Naive thymus-derived CD4-positive, alpha-beta T cell (primary cell): Measurements from ENCODE around the gene ZNF618. TPM values are rescaled to one million over a fixed set of nuclear protein-coding genes. Genes with fewer than 3 reads are reported as not detected.

Experiments used
- ATAC-seq: fragments of 150-1000 bp; cut with Tn5 transposase; 2 replicates; pipeline ENCODE4 v1.10.0; 2021; ENCODE audit warnings: mild to moderate bottlenecking, moderate library complexity
- CTCF ChIA-PET: fragments of 350-600 bp; sonication (Branson Sonifier 250); formaldehyde crosslinking; loops from one replicate; lab custom pipeline; 2021; ENCODE audit warnings: antibody characterized with exemption; lab: Charles Lee
- POLR2A ChIA-PET: fragments of 350-600 bp; sonication (Branson Sonifier 250); formaldehyde crosslinking; loops from one replicate; lab custom pipeline; 2021; ENCODE audit warnings: antibody characterized with exemption, inconsistent platforms; lab: Charles Lee
- DNase-seq, 9 donors: peaks; one replicate each; pipeline versions ENCODE4 v3.0.0 to v3.0.0-alpha.2; 2020 to 2022; ENCODE audit warnings: mixed read lengths in 1 of 9
- H3K27ac ChIP-seq: one replicate; pipeline ENCODE4 v1.7.0; 2013; ENCODE audit warnings: mild to moderate bottlenecking, low read depth, low read length, moderate library complexity
- H3K27me3 ChIP-seq, 2 donors: one replicate each; pipeline ENCODE4 v1.7.0; 2013; ENCODE audit warnings: low read length in 2 of 2, mild to moderate bottlenecking in 2 of 2, moderate library complexity in 2 of 2; ENCODE audit not compliant: control insufficient read depth in 2 of 2, insufficient read depth in 2 of 2
- H3K36me3 ChIP-seq, 3 experiments: 1 replicate in 2 of 3; 2 replicates in 1 of 3; pipeline ENCODE4 v1.7.0; 2013; ENCODE audit warnings: low read length in 3 of 3, mild to moderate bottlenecking in 3 of 3, moderate library complexity in 1 of 3; ENCODE audit not compliant: insufficient read depth in 3 of 3, control insufficient read depth in 2 of 3
- H3K4me1 ChIP-seq, 2 donors: one replicate each; pipeline ENCODE4 v1.7.0; 2013; ENCODE audit warnings: low read length in 2 of 2, mild to moderate bottlenecking in 2 of 2, moderate library complexity in 1 of 2; ENCODE audit not compliant: control insufficient read depth in 2 of 2, insufficient read depth in 2 of 2
- H3K4me3 ChIP-seq: 2 replicates; pipeline ENCODE4 v1.7.0; 2013; ENCODE audit warnings: mild to moderate bottlenecking, low read length
- H3K9me3 ChIP-seq, 3 experiments: 1 replicate in 2 of 3; 2 replicates in 1 of 3; pipeline ENCODE4 v1.7.0; 2013; ENCODE audit warnings: low read length in 3 of 3; ENCODE audit not compliant: control insufficient read depth in 2 of 3
- H3K27ac Mint-ChIP-seq, 9 donors: one replicate each; pipeline ENCODE4 v1.8.0; 2020 to 2022; ENCODE audit warnings: mixed read lengths in 9 of 9, mild to moderate bottlenecking in 8 of 9, moderate library complexity in 5 of 9, inconsistent platforms in 2 of 9
- H3K27me3 Mint-ChIP-seq, 5 donors: one replicate each; pipeline ENCODE4 v1.8.0; 2021 to 2022; ENCODE audit warnings: mixed read lengths in 5 of 5, mild to moderate bottlenecking in 1 of 5
- H3K36me3 Mint-ChIP-seq, 5 donors: one replicate each; pipeline ENCODE4 v1.8.0; 2020 to 2022; ENCODE audit warnings: mixed read lengths in 5 of 5, mild to moderate bottlenecking in 3 of 5, inconsistent platforms in 1 of 5
- H3K4me1 Mint-ChIP-seq, 7 donors: one replicate each; pipeline ENCODE4 v1.8.0; 2020 to 2022; ENCODE audit warnings: mixed read lengths in 7 of 7, mild to moderate bottlenecking in 3 of 7, inconsistent platforms in 1 of 7
- H3K4me3 Mint-ChIP-seq, 10 donors: one replicate each; pipeline ENCODE4 v1.8.0; 2020 to 2022; ENCODE audit warnings: mild to moderate bottlenecking in 10 of 10, mixed read lengths in 10 of 10, moderate library complexity in 6 of 10, inconsistent platforms in 2 of 10
- H3K9me3 Mint-ChIP-seq, 11 donors: one replicate each; pipeline ENCODE4 v1.8.0; 2020 to 2022; ENCODE audit warnings: mixed read lengths in 11 of 11, mild to moderate bottlenecking in 4 of 11, inconsistent platforms in 1 of 11, moderate library complexity in 1 of 11
- intact Hi-C, 2 donors: fragments of 100-400 bp; cut with micrococcal nuclease; formaldehyde crosslinking; loops; one replicate each; pipeline ENCODE4 v1.15.1; 2023
- polyA plus RNA-seq, 2 donors: library from polyadenylated mRNA; unstranded; fragments of 300-500 nt; fragmentation: Illumina TruSeq; gene quantifications; one replicate each; pipeline ENCODE4 v1.2.3, GENCODE V29; 2021
- total RNA-seq, 6 experiments: library from RNA in 5 of 6; stranded (reverse) in 5 of 6; gene quantifications; 1 replicate in 5 of 6; 2 replicates in 1 of 6; pipeline ENCODE4 v1.2.3 and lab custom pipeline; 2021 to 2026

ZNF618 gene
- total and polyA plus RNA-seq, 7 experiments from 2014 or later, result 0.17 to 3.3 (median 1.1) TPM

DNA sequence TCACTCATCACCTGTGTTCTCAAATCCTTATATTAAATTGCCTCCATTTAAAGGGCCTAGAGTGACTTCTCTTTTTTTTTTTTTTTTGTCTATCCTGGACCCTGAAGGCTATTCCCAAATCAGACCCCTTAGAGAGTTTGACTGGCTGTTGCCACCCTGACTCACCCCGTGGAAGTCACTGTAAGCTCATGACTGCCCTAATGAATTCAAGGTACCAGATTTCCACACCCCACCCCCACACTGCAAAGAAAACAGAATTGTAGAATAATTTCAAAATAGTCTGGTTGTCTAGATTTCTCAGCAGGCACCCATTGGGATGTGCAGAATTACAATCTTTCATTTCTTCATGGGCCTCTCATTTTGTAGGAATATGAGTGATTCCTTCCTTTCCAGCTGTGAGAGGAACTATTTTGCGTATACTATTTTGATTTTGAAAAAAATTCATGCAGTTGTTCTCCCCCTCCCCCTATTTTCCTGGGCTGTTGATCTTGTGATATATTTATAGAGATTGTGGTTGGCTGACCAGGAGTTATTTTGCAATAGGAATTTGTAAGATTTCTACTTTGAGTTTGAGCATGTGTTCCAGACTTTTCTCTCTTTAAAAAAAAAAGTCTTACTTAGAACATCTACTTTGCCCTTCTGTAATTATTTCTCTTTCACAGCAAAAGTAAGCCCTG lies 79.1 kb downstream of the ZNF618 start:
- peaks cover 0 to 1% (median 0%) of the 10 kb centered on the region in 11 donors for H3K9me3 Mint-ChIP-seq
- ATAC-seq, result no peak
- no peaks in the 10 kb centered on the region for H3K36me3 ChIP-seq
- peaks cover 0 to 10% (median 0%) of the 10 kb centered on the region in 7 donors for H3K4me1 Mint-ChIP-seq
- H3K27me3 Mint-ChIP-seq, result peaks cover 0 to 13% (median 2%) of the 10 kb centered on the region in 5 donors
- H3K9me3 ChIP-seq, result no peaks in the 10 kb centered on the region
- intact Hi-C loops, result no loop called here
- CTCF ChIA-PET, result no interaction called here
- H3K27ac Mint-ChIP-seq, result no peak overlapping the region
- no peaks in the 10 kb centered on the region for H3K4me1 ChIP-seq
- H3K4me3 Mint-ChIP-seq, result no peak overlapping the region
- no peaks in the 10 kb centered on the region for H3K36me3 Mint-ChIP-seq
- H3K27ac ChIP-seq, result no peak overlapping the region
- POLR2A ChIA-PET, result no interaction called here
- H3K4me3 ChIP-seq, result no peak overlapping the region
- H3K27me3 ChIP-seq, result no peaks in the 10 kb centered on the region
- no peak for DNase-seq

DNA sequence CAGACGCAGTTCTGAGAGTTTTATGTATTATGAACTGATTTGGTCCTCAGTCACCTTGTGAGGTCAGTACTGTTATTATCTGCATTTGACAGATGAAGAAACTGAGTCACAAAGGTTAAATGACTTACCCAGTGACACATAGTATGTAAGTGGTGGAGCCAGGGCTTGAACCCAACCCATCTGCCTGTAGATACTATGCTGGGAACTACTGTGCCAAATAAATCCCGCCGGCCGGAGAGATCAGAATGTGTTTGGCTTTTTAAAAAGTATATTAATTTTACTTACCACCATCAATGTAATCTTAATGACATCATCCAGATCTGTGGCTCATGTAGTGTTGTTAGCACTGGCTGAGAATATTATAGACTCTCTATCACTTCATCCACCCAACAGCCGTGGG lies 80.8 kb downstream of the ZNF618 start:
- H3K9me3 Mint-ChIP-seq, result no peaks in the 10 kb centered on the region
- H3K9me3 ChIP-seq, result no peaks in the 10 kb centered on the region
- H3K4me3 ChIP-seq, result no peak overlapping the region
- H3K36me3 ChIP-seq, result no peaks in the 10 kb centered on the region
- no peaks in the 10 kb centered on the region for H3K27me3 ChIP-seq
- CTCF ChIA-PET, result no interaction called here
- POLR2A ChIA-PET, result no interaction called here
- no peaks in the 10 kb centered on the region for H3K36me3 Mint-ChIP-seq
- H3K4me3 Mint-ChIP-seq, result no peak overlapping the region
- H3K27ac Mint-ChIP-seq, result no peak overlapping the region
- intact Hi-C loops, result no loop called here
- H3K27me3 Mint-ChIP-seq, result peaks cover 0 to 10% (median 1%) of the 10 kb centered on the region in 5 donors
- no peaks in the 10 kb centered on the region for H3K4me1 ChIP-seq
- peaks cover 0 to 6% (median 0%) of the 10 kb centered on the region in 7 donors for H3K4me1 Mint-ChIP-seq
- DNase-seq (no peak), ATAC-seq (no peak)
- no peak overlapping the region for H3K27ac ChIP-seq

DNA sequence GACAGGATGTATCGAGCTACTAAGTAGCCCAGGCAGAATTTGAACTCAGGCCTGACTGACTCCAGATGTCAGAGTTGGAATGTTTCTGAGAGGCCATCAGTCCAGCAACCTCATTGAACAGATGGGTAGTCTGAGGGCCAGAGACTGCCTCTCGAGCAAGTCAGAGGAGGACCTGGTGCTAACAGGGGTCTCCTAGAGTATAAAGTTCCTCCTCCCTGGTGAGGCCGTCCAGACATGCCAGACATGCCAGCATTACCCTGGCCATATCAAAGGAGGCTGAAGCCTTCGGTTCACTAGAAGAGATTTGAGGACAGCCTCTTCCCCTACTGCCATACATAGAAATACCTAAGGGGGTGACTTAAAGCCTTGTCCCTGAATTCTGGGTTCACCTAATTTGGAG lies 81.2 kb downstream of the ZNF618 start:
- Mint-ChIP-seq H3K4me1 (peaks cover 0 to 6% (median 0%) of the 10 kb centered on the region in 7 donors), H3K36me3 (no peaks in the 10 kb centered on the region), H3K9me3 (peaks cover 0 to 1% (median 0%) of the 10 kb centered on the region in 11 donors), H3K27me3 (peaks cover 0 to 10% (median 0%) of the 10 kb centered on the region in 5 donors), H3K27ac (no peak overlapping the region), H3K4me3 (no peak overlapping the region)
- ChIA-PET CTCF (no interaction called here), POLR2A (no interaction called here)
- Histone ChIP-seq H3K27me3 (no peaks in the 10 kb centered on the region), H3K9me3 (no peaks in the 10 kb centered on the region), H3K4me3 (no peak overlapping the region), H3K4me1 (no peaks in the 10 kb centered on the region), H3K36me3 (no peaks in the 10 kb centered on the region), H3K27ac (no peak overlapping the region)
- ATAC-seq (no peak), DNase-seq (no peak)
- intact Hi-C loops, result no loop called here

DNA sequence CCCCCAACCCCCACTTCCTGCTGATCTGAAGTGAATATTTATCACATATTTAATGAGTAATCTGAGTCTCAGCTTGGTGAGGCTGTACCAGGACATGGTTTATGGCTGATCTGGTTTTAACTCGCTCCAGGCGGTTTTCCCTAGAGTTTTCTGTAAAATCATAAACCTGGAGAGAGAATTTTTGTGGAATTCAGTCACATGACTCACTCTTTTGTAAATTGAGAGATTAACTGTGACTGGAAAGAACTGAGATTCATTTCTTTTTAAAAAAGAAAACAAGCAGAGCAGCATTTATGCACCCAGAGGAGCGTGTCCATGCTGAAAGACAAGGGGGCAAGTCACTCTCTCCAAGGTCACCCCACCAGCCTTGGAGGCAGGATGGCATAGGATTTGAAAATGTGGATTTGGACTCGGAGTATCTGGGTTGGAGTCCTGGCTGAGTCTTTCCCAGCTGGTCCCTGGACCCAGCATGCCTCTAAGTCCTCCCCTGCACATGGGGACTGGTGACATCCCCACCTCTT lies 81.8 kb downstream of the ZNF618 start:
- no peak overlapping the region for H3K4me3 Mint-ChIP-seq
- peaks cover 0 to 1% (median 0%) of the 10 kb centered on the region in 11 donors for H3K9me3 Mint-ChIP-seq
- DNase-seq (no peak), ATAC-seq (no peak)
- no peaks in the 10 kb centered on the region for H3K27me3 ChIP-seq
- H3K27ac Mint-ChIP-seq, result no peak overlapping the region
- H3K4me1 Mint-ChIP-seq, result peaks cover 0 to 6% (median 0%) of the 10 kb centered on the region in 7 donors
- no peak overlapping the region for H3K4me3 ChIP-seq
- POLR2A ChIA-PET, result no interaction called here
- no peaks in the 10 kb centered on the region for H3K9me3 ChIP-seq
- intact Hi-C loops, result no loop called here
- peaks cover 0 to 9% (median 0%) of the 10 kb centered on the region in 5 donors for H3K27me3 Mint-ChIP-seq
- no peaks in the 10 kb centered on the region for H3K36me3 ChIP-seq
- no peaks in the 10 kb centered on the region for H3K36me3 Mint-ChIP-seq
- CTCF ChIA-PET, result no interaction called here
- no peaks in the 10 kb centered on the region for H3K4me1 ChIP-seq
- no peak overlapping the region for H3K27ac ChIP-seq

DNA sequence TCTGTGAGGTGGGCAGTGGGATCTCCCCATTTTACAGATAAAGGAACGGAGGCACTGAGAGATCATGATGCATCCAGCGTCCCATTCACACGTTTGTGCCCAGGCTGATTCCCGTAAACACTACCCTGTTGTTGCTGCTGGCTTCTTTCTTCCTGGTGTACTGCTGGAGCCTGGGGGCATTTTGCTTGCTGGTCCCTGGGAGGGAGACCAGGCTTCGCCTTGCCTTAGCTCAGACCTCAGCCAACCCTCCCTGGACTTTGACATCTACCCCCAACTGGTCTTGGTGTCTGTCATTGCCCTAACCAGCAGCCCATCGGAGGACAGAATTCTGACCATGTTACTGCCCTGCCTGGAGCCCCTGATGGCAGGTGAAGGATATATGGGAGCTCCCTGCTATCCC lies 82.4 kb downstream of the ZNF618 start:
- Histone ChIP-seq H3K4me3 (no peak overlapping the region), H3K27me3 (no peaks in the 10 kb centered on the region), H3K9me3 (no peaks in the 10 kb centered on the region), H3K36me3 (no peaks in the 10 kb centered on the region), H3K27ac (no peak overlapping the region), H3K4me1 (no peaks in the 10 kb centered on the region)
- H3K4me1 Mint-ChIP-seq, result peaks cover 0 to 6% (median 0%) of the 10 kb centered on the region in 7 donors
- no peak overlapping the region for H3K27ac Mint-ChIP-seq
- H3K4me3 Mint-ChIP-seq, result no peak overlapping the region
- ChIA-PET POLR2A (no interaction called here), CTCF (no interaction called here)
- intact Hi-C loops, result no loop called here
- H3K27me3 Mint-ChIP-seq, result peaks cover 0 to 4% (median 0%) of the 10 kb centered on the region in 5 donors
- no peaks in the 10 kb centered on the region for H3K36me3 Mint-ChIP-seq
- no peak for ATAC-seq
- no peak for DNase-seq
- peaks cover 0 to 1% (median 0%) of the 10 kb centered on the region in 11 donors for H3K9me3 Mint-ChIP-seq

DNA sequence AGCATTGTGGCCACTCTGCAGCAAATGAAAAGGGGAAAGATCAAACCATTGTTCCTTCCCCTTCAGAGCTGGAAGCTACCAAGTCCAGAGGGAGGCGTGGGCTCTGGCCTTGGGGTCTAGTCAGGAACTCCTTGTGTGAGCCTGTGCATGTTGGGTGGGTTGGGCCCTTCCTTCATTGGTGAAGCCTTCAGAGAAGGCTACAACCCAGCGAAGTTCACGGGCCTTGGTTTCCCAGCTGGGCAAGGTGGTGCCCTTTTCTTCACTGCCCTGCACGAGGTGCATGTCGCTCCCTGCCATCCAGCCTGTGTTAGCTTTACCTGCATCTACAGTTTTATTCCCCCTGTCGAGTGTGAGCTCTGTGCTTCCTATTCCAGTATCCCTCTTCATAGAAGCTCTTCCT lies 84.7 kb downstream of the ZNF618 start:
- Histone ChIP-seq H3K36me3 (no peaks in the 10 kb centered on the region), H3K9me3 (no peaks in the 10 kb centered on the region), H3K4me3 (no peak overlapping the region), H3K27ac (no peak overlapping the region), H3K27me3 (no peaks in the 10 kb centered on the region), H3K4me1 (no peaks in the 10 kb centered on the region)
- Mint-ChIP-seq H3K4me3 (no peak overlapping the region), H3K9me3 (peaks cover 0 to 1% (median 0%) of the 10 kb centered on the region in 11 donors), H3K4me1 (no peaks in the 10 kb centered on the region), H3K27me3 (no peaks in the 10 kb centered on the region), H3K27ac (no peak overlapping the region), H3K36me3 (no peaks in the 10 kb centered on the region)
- ATAC-seq, result no peak
- intact Hi-C loops, result no loop called here
- CTCF ChIA-PET, result no interaction called here
- POLR2A ChIA-PET, result no interaction called here
- no peak for DNase-seq

DNA sequence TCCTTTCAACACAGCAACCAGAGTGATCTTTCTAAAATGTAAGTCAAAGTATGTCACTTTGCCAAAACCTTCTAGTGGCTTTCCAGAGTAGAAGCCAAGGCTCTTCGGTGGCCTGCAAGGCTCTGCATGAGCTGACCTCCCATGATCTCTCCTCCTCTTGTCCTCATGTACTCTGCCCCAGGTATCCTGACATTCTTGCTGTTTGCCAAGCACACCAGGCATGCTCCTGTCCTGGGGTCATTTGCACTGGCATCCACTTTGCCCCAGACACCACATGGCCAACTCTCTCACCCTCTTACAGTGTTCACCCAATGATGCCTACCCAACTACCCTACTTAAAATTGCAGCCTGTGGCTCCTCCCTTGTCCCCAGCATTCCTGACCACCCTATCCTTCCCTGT lies 86.3 kb downstream of the ZNF618 start:
- no peak overlapping the region for H3K27ac Mint-ChIP-seq

More for the DNA sequence above, 86.3 kb downstream of the ZNF618 start:
- ATAC-seq, result no peak
- Mint-ChIP-seq H3K27me3 (no peaks in the 10 kb centered on the region), H3K36me3 (no peaks in the 10 kb centered on the region), H3K9me3 (peaks cover 0 to 1% (median 0%) of the 10 kb centered on the region in 11 donors), H3K4me1 (no peaks in the 10 kb centered on the region), H3K4me3 (no peak overlapping the region)
- DNase-seq, result no peak
- H3K4me1 ChIP-seq, result no peaks in the 10 kb centered on the region
- intact Hi-C loops, result no loop called here
- H3K9me3 ChIP-seq, result no peaks in the 10 kb centered on the region
- H3K27ac ChIP-seq, result no peak overlapping the region
- H3K27me3 ChIP-seq, result no peaks in the 10 kb centered on the region
- CTCF ChIA-PET, result no interaction called here
- no peaks in the 10 kb centered on the region for H3K36me3 ChIP-seq
- H3K4me3 ChIP-seq, result no peak overlapping the region
- POLR2A ChIA-PET, result no interaction called here
